Suprapubic skin (tissue), 4 donors: ENCODE data around the gene RALGAPA2. TPM values are rescaled to one million over a fixed set of nuclear protein-coding genes. Genes with fewer than 3 reads are reported as not detected.

Experiments
- DNase-seq, 2 donors: peaks; one replicate each; pipeline ENCODE4 v3.0.0-alpha.2; 2019; ENCODE audit warnings: low spot score in 2 of 2
- H3K27ac ChIP-seq: fragments of 200-600 bp; sonication (generic); one replicate; pipeline ENCODE4 v1.5.1; 2019
- H3K27me3 ChIP-seq: fragments of 200-600 bp; sonication (generic); one replicate; pipeline ENCODE4 v1.5.1; 2019
- H3K36me3 ChIP-seq: fragments of 200-600 bp; sonication (generic); one replicate; pipeline ENCODE4 v1.5.1; 2019
- H3K4me1 ChIP-seq: fragments of 200-600 bp; sonication (generic); one replicate; pipeline ENCODE4 v1.5.1; 2019
- H3K4me3 ChIP-seq: fragments of 200-600 bp; sonication (generic); one replicate; pipeline ENCODE4 v1.5.1; 2019; ENCODE audit warnings: mild to moderate bottlenecking
- H3K9me3 ChIP-seq: fragments of 200-600 bp; sonication (generic); one replicate; pipeline ENCODE4 v1.5.1; 2019
- CTCF ChIP-seq, 2 donors: fragments of 200-600 bp in 1 of 2; fragments of 450-650 bp in 1 of 2; sonication (generic) in 1 of 2; IDR thresholded peaks; one replicate each; pipeline ENCODE4 v1.5.1; 2016 to 2019; ENCODE audit warnings: antibody characterized with exemption in 2 of 2, mild to moderate bottlenecking in 1 of 2, moderate library complexity in 1 of 2
- EP300 ChIP-seq: sonication (generic); formaldehyde crosslinking; IDR thresholded peaks from one replicate; pipeline ENCODE4 v1.6.1; 2017; ENCODE audit warnings: antibody characterized with exemption
- POLR2A ChIP-seq, 2 donors: fragments of 450-650 bp; IDR thresholded peaks; one replicate each; pipeline ENCODE4 v1.6.1; 2017; ENCODE audit warnings: antibody characterized with exemption in 2 of 2, mild to moderate bottlenecking in 2 of 2, moderate library complexity in 2 of 2
- POLR2AphosphoS5 ChIP-seq, 3 donors: sonication (generic); formaldehyde crosslinking; IDR thresholded peaks; one replicate each; pipeline ENCODE4 v1.6.1; 2017; ENCODE audit warnings: antibody characterized with exemption in 3 of 3
- WGBS: methylation state at CpG from one replicate; pipeline ENCODE4 v1.1.5; 2018; 5-methylcytosine and 5-hydroxymethylcytosine counted together
- total RNA-seq, 4 donors: library from RNA; depleted of rRNA; stranded (reverse); fragments of >200 nt; gene quantifications; one replicate each; pipeline ENCODE4 v1.1.0, GENCODE V29; 2016

Gene RALGAPA2
- total RNA-seq, 4 donors from 2014 or later, result 51.9 to 97.8 (median 72.0) TPM

GRCh38 chr20:20733943-20734342, 21.5 kb upstream of the RALGAPA2 start:
- Histone ChIP-seq H3K4me1 (peaks cover 4% of the 10 kb centered on the region), H3K4me3 (no peak overlapping the region), H3K9me3 (no peaks in the 10 kb centered on the region), H3K27me3 (no peaks in the 10 kb centered on the region), H3K36me3 (no peaks in the 10 kb centered on the region), H3K27ac (no peak overlapping the region)
- no peak for DNase-seq
- TF ChIP-seq POLR2A (IDR thresholded peaks at IDR 0.05) (no peak), POLR2AphosphoS5 (IDR thresholded peaks at IDR 0.05) (no peak), EP300 (no peak), CTCF (IDR thresholded peaks at IDR 0.05) (no peak)
- 94% methylated on average over 1 of the region's 1 CpG for WGBS

- peaks cover 4% of the 10 kb centered on the region for H3K4me1 ChIP-seq
- no peaks in the 10 kb centered on the region for H3K27me3 ChIP-seq
- DNase-seq, result no peak
- whole genome bisulfite sequencing, result 65% methylated on average over 3 of the region's 4 CpGs
- no peaks in the 10 kb centered on the region for H3K9me3 ChIP-seq
- peak overlapping the region; percentile 62 for H3K27ac ChIP-seq
- H3K4me3 ChIP-seq, result no peak overlapping the region
- TF ChIP-seq EP300, result no peak
- TF ChIP-seq CTCF (IDR thresholded peaks at IDR 0.05), result no peak
- no peak for TF ChIP-seq POLR2AphosphoS5 (IDR thresholded peaks at IDR 0.05)
- TF ChIP-seq POLR2A (IDR thresholded peaks at IDR 0.05), result no peak
- no peaks in the 10 kb centered on the region for H3K36me3 ChIP-seq
These were observed 20.2 kb upstream of the RALGAPA2 start for GRCh38 chr20:20732641-20733040.

GRCh38 chr20:20731945-20732296, 19.5 kb upstream of the RALGAPA2 start:
- TF ChIP-seq POLR2A (IDR thresholded peaks at IDR 0.05) (no peak), CTCF (IDR thresholded peaks at IDR 0.05) (no peak), POLR2AphosphoS5 (IDR thresholded peaks at IDR 0.05) (no peak), EP300 (no peak)
- 75% methylated on average over 2 of the region's 2 CpGs for WGBS
- Histone ChIP-seq H3K4me3 (no peak overlapping the region), H3K4me1 (peaks cover 4% of the 10 kb centered on the region), H3K9me3 (no peaks in the 10 kb centered on the region), H3K27ac (peak overlapping the region; percentile 62), H3K36me3 (no peaks in the 10 kb centered on the region), H3K27me3 (no peaks in the 10 kb centered on the region)
- DNase-seq, result no peak

- Histone ChIP-seq H3K4me3 (no peak overlapping the region), H3K9me3 (no peaks in the 10 kb centered on the region), H3K27ac (peak overlapping the region; percentile 76), H3K4me1 (peaks cover 4% of the 10 kb centered on the region), H3K36me3 (no peaks in the 10 kb centered on the region), H3K27me3 (no peaks in the 10 kb centered on the region)
- WGBS, result 80% methylated on average over 11 of the region's 11 CpGs
- DNase-seq, result no peak
- no peak for TF ChIP-seq POLR2A (IDR thresholded peaks at IDR 0.05)
- no peak for TF ChIP-seq POLR2AphosphoS5 (IDR thresholded peaks at IDR 0.05)
- TF ChIP-seq EP300, result no peak
- TF ChIP-seq CTCF (IDR thresholded peaks at IDR 0.05), result no peak
These were observed 18.8 kb upstream of the RALGAPA2 start for GRCh38 chr20:20731000-20731944.

- no peak overlapping the region for H3K27ac ChIP-seq
- no peaks in the 10 kb centered on the region for H3K9me3 ChIP-seq
- no peaks in the 10 kb centered on the region for H3K27me3 ChIP-seq
- WGBS, result 98% methylated on average over 3 of the region's 3 CpGs
- no peaks in the 10 kb centered on the region for H3K36me3 ChIP-seq
- peaks cover 4% of the 10 kb centered on the region for H3K4me1 ChIP-seq
- DNase-seq, result no peak
- no peak for TF ChIP-seq EP300
- TF ChIP-seq POLR2AphosphoS5 (IDR thresholded peaks at IDR 0.05), result no peak
- TF ChIP-seq CTCF (IDR thresholded peaks at IDR 0.05), result no peak
- TF ChIP-seq POLR2A (IDR thresholded peaks at IDR 0.05), result no peak
- H3K4me3 ChIP-seq, result no peak overlapping the region
These were observed 17.1 kb upstream of the RALGAPA2 start for GRCh38 chr20:20729563-20729962.
